H1 (cell line): ENCODE measurements around the gene SLC35D2. TPM values are rescaled to one million over a fixed set of nuclear protein-coding genes. Genes with fewer than 3 reads are reported as not detected.
"Not testable (repeated sequence)": the region's sequence is repeated elsewhere in the genome, so short reads cannot be mapped to it uniquely, and the experiment has no call there.

Source experiments
- CTCF ChIA-PET: fragments of 300-600 bp; sonication (Branson Sonifier 250); formaldehyde crosslinking; loops from one replicate; lab custom pipeline; 2021; ENCODE audit not compliant: partially characterized antibody; lab: Charles Lee
- POLR2A ChIA-PET: fragments of 300-600 bp; sonication (Branson Sonifier 250); formaldehyde crosslinking; loops from one replicate; lab custom pipeline; 2021; ENCODE audit warnings: inconsistent platforms; ENCODE audit not compliant: partially characterized antibody; lab: Charles Lee
- DNase-seq, 2 experiments: peaks; one replicate each; pipeline versions ENCODE4 v3.0.0 to v3.0.0-alpha.2; 2010 to 2022; ENCODE audit warnings: low spot score in 2 of 2, low read depth in 1 of 2, mixed read lengths in 1 of 2
- FAIRE-seq: peaks from 2 replicates; lab custom pipeline; 2011; peaks lifted over from hg19 to GRCh38; lab: Jason Lieb, UNC
- H2AFZ ChIP-seq: 2 replicates; pipeline ENCODE4 v1.8.1; 2012; ENCODE audit warnings: low read length, inconsistent platforms
- H2AK5ac ChIP-seq: 2 replicates; pipeline ENCODE4 v1.6.1; 2013; ENCODE audit warnings: low read depth, low read length
- H2BK120ac ChIP-seq: replicated peaks from 2 replicates; pipeline ENCODE3; 2013; ENCODE audit warnings: low read depth, low read length, inconsistent platforms
- H2BK12ac ChIP-seq: 2 replicates; pipeline ENCODE4 v1.6.1; 2013; ENCODE audit warnings: low read depth, low read length
- H2BK15ac ChIP-seq: 2 replicates; pipeline ENCODE4 v1.6.1; 2013; ENCODE audit warnings: low read length
- H2BK20ac ChIP-seq: 2 replicates; pipeline ENCODE4 v1.6.1; 2013; ENCODE audit warnings: low read length
- H2BK5ac ChIP-seq: 2 replicates; pipeline ENCODE4 v1.6.1; 2013; ENCODE audit warnings: low read depth, low read length
- H3K14ac ChIP-seq: 2 replicates; pipeline ENCODE4 v1.6.1; 2013; ENCODE audit warnings: inconsistent platforms; ENCODE audit not compliant: insufficient read length
- H3K18ac ChIP-seq: 2 replicates; pipeline ENCODE4 v1.6.1; 2013; ENCODE audit warnings: low read length; ENCODE audit errors: extremely low read depth
- H3K23ac ChIP-seq: 2 replicates; pipeline ENCODE4 v1.6.1; 2013; ENCODE audit warnings: inconsistent platforms; ENCODE audit not compliant: insufficient read length
- H3K23me2 ChIP-seq: 2 replicates; pipeline ENCODE4 v1.6.1; 2013; ENCODE audit warnings: low read depth, low read length
- H3K27ac ChIP-seq: 2 replicates; pipeline ENCODE4 v1.6.1; 2011; ENCODE audit warnings: low read depth, low read length, inconsistent platforms
- H3K27me3 ChIP-seq, 4 experiments: replicated peaks in 1 of 4; 1 replicate in 1 of 4; 2 replicates in 3 of 4; pipeline versions ENCODE4 v1.6.1 to v1.8.1; 2011 to 2013; ENCODE audit warnings: low read length in 3 of 4, mild to moderate bottlenecking in 3 of 4, inconsistent platforms in 2 of 4, mixed read lengths in 2 of 4, moderate library complexity in 1 of 4; ENCODE audit not compliant: control insufficient read depth in 3 of 4, insufficient read depth in 3 of 4; ENCODE audit errors: extremely low read depth in 1 of 4
- H3K36me3 ChIP-seq, 4 experiments: 2 replicates each; pipeline versions ENCODE4 v1.6.1 to v1.8.1; 2011 to 2013; ENCODE audit warnings: mild to moderate bottlenecking in 4 of 4, low read length in 3 of 4, moderate library complexity in 2 of 4, control low read depth in 1 of 4, inconsistent platforms in 1 of 4; ENCODE audit not compliant: insufficient read depth in 4 of 4, control insufficient read depth in 2 of 4
- H3K4ac ChIP-seq: replicated peaks from 2 replicates; pipeline ENCODE3; 2013; ENCODE audit warnings: low read length, low read depth, mixed read lengths, inconsistent platforms; ENCODE audit not compliant: insufficient read length
- H3K4me1 ChIP-seq, 4 experiments: replicated peaks in 1 of 4; 1 replicate in 1 of 4; 2 replicates in 3 of 4; pipeline versions ENCODE4 v1.6.1 to v1.8.1; 2011 to 2013; ENCODE audit warnings: low read length in 3 of 4, inconsistent platforms in 2 of 4, mixed read lengths in 1 of 4; ENCODE audit not compliant: insufficient read depth in 4 of 4, control insufficient read depth in 3 of 4
- H3K4me2 ChIP-seq, 2 experiments: 2 replicates each; pipeline versions ENCODE4 v1.6.1 to v1.8.1; 2011 to 2013; ENCODE audit warnings: low read depth in 2 of 2, low read length in 2 of 2, control low read depth in 1 of 2, inconsistent platforms in 1 of 2, mild to moderate bottlenecking in 1 of 2; ENCODE audit not compliant: insufficient read depth in 1 of 2
- H3K4me3 ChIP-seq, 4 experiments: fragments of 200-600, 300-600 bp in 1 of 4; sonication (generic), shearing (Covaris generic), sonication (Bioruptor Twin) in 1 of 4; 2 replicates each; pipeline versions ENCODE4 v1.5.1 to v1.8.1; 2011 to 2016; ENCODE audit warnings: low read length in 4 of 4, low read depth in 3 of 4, control low read depth in 2 of 4, inconsistent platforms in 2 of 4, mild to moderate bottlenecking in 2 of 4, mixed read lengths in 1 of 4, moderate library complexity in 1 of 4; ENCODE audit not compliant: insufficient read depth in 2 of 4; ENCODE audit errors: extremely low read depth in 1 of 4
- H3K56ac ChIP-seq: replicated peaks from 2 replicates; pipeline ENCODE3; 2013; ENCODE audit warnings: low read depth, mild to moderate bottlenecking, mixed read lengths, low read length, inconsistent platforms; ENCODE audit not compliant: insufficient read length
- H3K79me1 ChIP-seq: 2 replicates; pipeline ENCODE4 v1.6.1; 2013; ENCODE audit warnings: low read depth, low read length, control low read depth
- H3K79me2 ChIP-seq, 2 experiments: 2 replicates each; pipeline versions ENCODE4 v1.6.1 to v1.8.1; 2012 to 2013; ENCODE audit warnings: low read length in 2 of 2, mild to moderate bottlenecking in 2 of 2, inconsistent platforms in 1 of 2; ENCODE audit not compliant: insufficient read depth in 2 of 2, control insufficient read depth in 1 of 2
- H3K9ac ChIP-seq, 4 experiments: replicated peaks in 1 of 4; 1 replicate in 1 of 4; 2 replicates in 3 of 4; pipeline versions ENCODE4 v1.6.1 to v1.8.1; 2011 to 2013; ENCODE audit warnings: low read depth in 3 of 4, low read length in 3 of 4, control low read depth in 2 of 4, mild to moderate bottlenecking in 2 of 4, moderate library complexity in 2 of 4, inconsistent platforms in 1 of 4; ENCODE audit errors: extremely low read depth in 1 of 4
- H3K9me3 ChIP-seq, 2 experiments: 2 replicates each; pipeline versions ENCODE4 v1.6.1 to v1.8.1; 2012 to 2013; ENCODE audit warnings: mild to moderate bottlenecking in 2 of 2, moderate library complexity in 2 of 2, control low read depth in 1 of 2, inconsistent platforms in 1 of 2, low read depth in 1 of 2, low read length in 1 of 2, mixed read lengths in 1 of 2; ENCODE audit not compliant: insufficient read depth in 2 of 2
- H4K20me1 ChIP-seq, 2 experiments: replicated peaks in 1 of 2; 2 replicates each; pipeline versions ENCODE3 to v1.8.1; 2011 to 2013; ENCODE audit warnings: inconsistent platforms in 2 of 2, low read length in 2 of 2, mild to moderate bottlenecking in 1 of 2; ENCODE audit not compliant: insufficient read depth in 2 of 2, control insufficient read depth in 1 of 2
- H4K5ac ChIP-seq: 2 replicates; pipeline ENCODE4 v1.6.1; 2013; ENCODE audit warnings: low read length, low read depth, mixed read lengths, inconsistent platforms; ENCODE audit not compliant: insufficient read length
- H4K8ac ChIP-seq: 2 replicates; pipeline ENCODE4 v1.8.0; 2013; ENCODE audit warnings: mild to moderate bottlenecking, moderate library complexity, low read length, inconsistent platforms; ENCODE audit not compliant: insufficient read depth; ENCODE audit errors: extremely low read depth
- H4K91ac ChIP-seq: replicated peaks from 2 replicates; pipeline ENCODE3; 2013; ENCODE audit warnings: low read length, mixed read lengths, inconsistent platforms; ENCODE audit not compliant: insufficient read length
- CEBPB ChIP-seq: IDR thresholded peaks from 2 replicates; pipeline ENCODE4 v1.6.1; 2012; ENCODE audit warnings: low read depth, low read length
- EZH2 ChIP-seq: fragments of 200-600 bp; sonication (generic); IDR thresholded peaks from 2 replicates; pipeline ENCODE4 v1.7.1; 2012; ENCODE audit warnings: low read depth, mild to moderate bottlenecking, moderate library complexity, low read length, inconsistent platforms; ENCODE audit not compliant: severe bottlenecking
- KDM5A ChIP-seq: fragments of 200-600 bp; IDR thresholded peaks from 2 replicates; pipeline ENCODE4 v1.7.1; 2012; ENCODE audit warnings: mild to moderate bottlenecking, low read length, inconsistent platforms, mixed read lengths
- MAX ChIP-seq: IDR thresholded peaks from 2 replicates; pipeline ENCODE4 v1.6.1; 2012; ENCODE audit warnings: inconsistent platforms
- RAD21 ChIP-seq, 2 experiments: IDR thresholded peaks in 1 of 2; conservative IDR thresholded peaks in 1 of 2; 2 replicates each; pipeline ENCODE4 v1.6.1; 2011; ENCODE audit warnings: low read depth in 2 of 2, low read length in 2 of 2, improper control_type of control experiment in 1 of 2, inconsistent platforms in 1 of 2, mild to moderate bottlenecking in 1 of 2, moderate library complexity in 1 of 2
- WGBS, 2 experiments: shearing (Covaris generic) in 1 of 2; methylation state at CpG; one replicate each; pipeline versions ENCODE4 v1.1.6 to v1.1.7; 2013 to 2015; ENCODE audit warnings: low lambda C conversion rate in 2 of 2, mixed read lengths in 2 of 2, inconsistent platforms in 1 of 2, low coverage in 1 of 2, missing lambda C conversion rate in 1 of 2; ENCODE audit not compliant: insufficient replicate concordance in 2 of 2, insufficient coverage in 1 of 2, insufficient read length in 1 of 2; ENCODE audit errors: extremely low coverage in 1 of 2, missing lambda C conversion rate in 1 of 2; 5-methylcytosine and 5-hydroxymethylcytosine counted together
- polyA plus RNA-seq, 7 experiments: library from polyadenylated mRNA; depleted of rRNA in 3 of 7; stranded (reverse) in 5 of 7; unstranded in 2 of 7; fragments of >200 nt in 5 of 7; fragments of 200-250 nt in 2 of 7; gene quantifications; 1 replicate in 5 of 7; 2 replicates in 1 of 7; 4 replicates in 1 of 7; pipeline versions ENCODE4 v1.2.1 to v1.2.3, GENCODE V29; 2011 to 2013; ENCODE audit warnings: missing spikeins in 2 of 7, mixed read lengths in 2 of 7
- total RNA-seq: library from RNA; stranded (reverse); fragmentation: NEBNext Ultra II Directional; extraction: Animal tissue kit (Norgen Biotek cat#: 25700); gene quantifications from 2 replicates; pipeline ENCODE4 v1.2.1, GENCODE V29; 2021

The SLC35D2 gene
- total and polyA plus RNA-seq, 2 of the 8 experiments (the other 6 are each of a cell fraction or from before 2014, with no cell fraction given) = 9.6 to 11.5 TPM

GRCh38 chr9:96376891-96377874, 6.3 kb downstream of the SLC35D2 start (continued):
- TF ChIP-seq CEBPB (no peak), RAD21 (IDR thresholded peaks at IDR 0.05 in 1 of 2, conservative IDR thresholded peaks at IDR 0.05 in 1 of 2; ENCODE audit: low read depth in 2 of 2, low read length in 2 of 2) (no peak), MAX (no peak), KDM5A (no peak), EZH2 (no peak)

GRCh38 chr9:96375507-96375906, 8.0 kb downstream of the SLC35D2 start:
- H3K14ac ChIP-seq, H3K4me2 ChIP-seq, H3K27ac ChIP-seq, H3K79me2 ChIP-seq, H2AK5ac ChIP-seq, H2BK12ac ChIP-seq, H3K4ac ChIP-seq, H3K4me1 ChIP-seq, H3K36me3 ChIP-seq, H2BK5ac ChIP-seq, DNase-seq, POLR2A ChIA-PET, H3K9ac ChIP-seq, H3K56ac ChIP-seq, H4K8ac ChIP-seq, FAIRE-seq, H4K5ac ChIP-seq, H2BK20ac ChIP-seq, H2BK15ac ChIP-seq, H4K20me1 ChIP-seq, H3K4me3 ChIP-seq, H3K79me1 ChIP-seq, H2AFZ ChIP-seq, H3K23me2 ChIP-seq, H3K23ac ChIP-seq, H3K27me3 ChIP-seq, H4K91ac ChIP-seq, H2BK120ac ChIP-seq, H3K18ac ChIP-seq, H3K9me3 ChIP-seq: not testable (repeated sequence)
- CTCF ChIA-PET = interaction anchor here (1.6 kb wide), 1 partner anchor 130 kb away, joined by 4 read pairs; no protein-coding TSS in a partner anchor
- whole genome bisulfite sequencing, 2 experiments = 98% methylated on average over 6 of the region's 6 CpGs; no CpG with 5 or more reads in 1 of the 2 experiments
